Neural cell (in vitro differentiated cells): ENCODE measurements around the gene EZR.

Experiments used
- CTCF ChIP-seq: fragments of 450-650 bp; IDR thresholded peaks from 2 replicates; pipeline ENCODE4 v1.5.1; 2014; ENCODE audit warnings: antibody characterized with exemption, mild to moderate bottlenecking, moderate library complexity; ENCODE audit not compliant: poor library complexity, severe bottlenecking
- EP300 ChIP-seq: fragments of 450-650 bp; conservative IDR thresholded peaks from 2 replicates; pipeline ENCODE4 v1.6.1; 2014; ENCODE audit warnings: antibody characterized with exemption, mild to moderate bottlenecking, moderate library complexity; ENCODE audit not compliant: poor library complexity, severe bottlenecking
- EZH2 ChIP-seq: fragments of 200-600, 300-800 bp; shearing (Covaris generic), sonication (generic); IDR thresholded peaks from 2 replicates; pipeline ENCODE4 v1.6.1; 2014; ENCODE audit warnings: antibody characterized with exemption, low read length, borderline replicate concordance, mild to moderate bottlenecking; ENCODE audit not compliant: insufficient read depth, poor library complexity, severe bottlenecking
- POLR2AphosphoS5 ChIP-seq: IDR thresholded peaks from 2 replicates; pipeline ENCODE4 v1.6.1; 2012
- RAD21 ChIP-seq: fragments of 450-650 bp; conservative IDR thresholded peaks from 2 replicates; pipeline ENCODE4 v1.6.1; 2014; ENCODE audit warnings: antibody characterized with exemption, mild to moderate bottlenecking, moderate library complexity
- REST ChIP-seq: IDR thresholded peaks from 2 replicates; pipeline ENCODE4 v1.6.1; 2012; ENCODE audit warnings: borderline replicate concordance
- SMC3 ChIP-seq: fragments of 450-650 bp; conservative IDR thresholded peaks from 2 replicates; pipeline ENCODE4 v1.6.1; 2014; ENCODE audit warnings: antibody characterized with exemption, mild to moderate bottlenecking, moderate library complexity; ENCODE audit not compliant: poor library complexity
- TAF1 ChIP-seq: IDR thresholded peaks from 2 replicates; pipeline ENCODE4 v1.6.1; 2012; ENCODE audit warnings: low read depth

GRCh38 chr6:158863646-158864045 lies 44.5 kb upstream of the EZR start:
- TF ChIP-seq CTCF (no peak), TAF1 (no peak), EZH2 (no peak), POLR2AphosphoS5 (no peak), EP300 (no peak), REST (no peak), SMC3 (no peak), RAD21 (no peak)
